Ascending aorta (tissue), 2 donors: ENCODE results near the gene DOK4. TPM values are rescaled to one million over a fixed set of nuclear protein-coding genes. Genes with fewer than 3 reads are reported as not detected.

Source experiments
- DNase-seq, 2 donors: peaks; one replicate each; pipeline ENCODE4 v3.0.0-alpha.2; 2019; ENCODE audit warnings: low spot score in 2 of 2
- H3K27ac ChIP-seq, 2 donors: fragments of 200-600 bp; sonication (generic); one replicate each; pipeline ENCODE4 v1.5.1; 2016 to 2017; ENCODE audit warnings: mild to moderate bottlenecking in 1 of 2
- H3K27me3 ChIP-seq: fragments of 200-600 bp; sonication (generic); one replicate; pipeline ENCODE4 v1.5.1; 2017
- H3K36me3 ChIP-seq, 2 donors: fragments of 200-600 bp; sonication (generic); one replicate each; pipeline ENCODE4 v1.5.1; 2016
- H3K4me1 ChIP-seq, 2 donors: fragments of 200-600 bp; sonication (generic); one replicate each; pipeline ENCODE4 v1.5.1; 2016 to 2017; ENCODE audit warnings: mild to moderate bottlenecking in 1 of 2
- H3K4me3 ChIP-seq, 2 donors: fragments of 200-600 bp; sonication (generic); one replicate each; pipeline ENCODE4 v1.5.1; 2016 to 2017; ENCODE audit warnings: mild to moderate bottlenecking in 1 of 2
- H3K9me3 ChIP-seq, 2 donors: fragments of 200-600 bp; sonication (generic); one replicate each; pipeline ENCODE4 v1.5.1; 2016
- CTCF ChIP-seq, 3 experiments: fragments of 200-600 bp in 2 of 3; fragments of 450-650 bp in 1 of 3; sonication (generic) in 2 of 3; IDR thresholded peaks; one replicate each; pipeline ENCODE4 v1.5.1; 2016 to 2019; ENCODE audit warnings: antibody characterized with exemption in 3 of 3, mild to moderate bottlenecking in 1 of 3, moderate library complexity in 1 of 3
- intact Hi-C: fragments of 100-400 bp; cut with DNase I; formaldehyde crosslinking; loops from one replicate; pipeline ENCODE4 v1.15.1; 2023
- total RNA-seq: library from RNA; depleted of rRNA; stranded (reverse); fragments of >200 nt; gene quantifications from one replicate; pipeline ENCODE4 v1.1.0, GENCODE V29; 2016

DOK4 gene
- total RNA-seq, 1 donor from 2014 or later: 40.2 TPM

DNA sequence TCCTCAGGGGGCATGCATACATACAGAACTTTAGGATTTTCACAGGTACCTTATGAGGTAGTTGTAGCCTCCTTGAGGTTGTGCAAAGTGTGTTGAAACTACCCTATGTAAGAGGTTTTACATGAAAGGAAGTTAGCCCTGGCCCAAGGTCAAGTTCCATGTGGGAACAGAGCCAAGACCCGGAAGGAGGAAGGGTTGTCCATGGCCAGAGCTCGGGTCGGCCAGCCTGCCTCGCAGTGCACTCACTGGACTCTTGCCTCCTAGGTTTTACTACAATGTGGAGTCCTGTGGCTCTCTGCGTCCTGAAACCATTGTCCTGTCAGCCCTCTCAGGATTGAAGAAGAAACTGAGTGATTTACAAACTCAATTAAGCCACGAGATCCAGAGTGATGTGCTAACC, 15.6 kb downstream of the DOK4 start:
- TF ChIP-seq CTCF (IDR thresholded peaks at IDR 0.05): no peak
- intact Hi-C loops: loop anchor here (10.0 kb wide), 1 partner anchor 344 kb away; no protein-coding TSS in a partner anchor
- Histone ChIP-seq H3K4me1 (no peaks in the 10 kb centered on the region), H3K27me3 (no peaks in the 10 kb centered on the region), H3K4me3 (no peak overlapping the region), H3K36me3 (peaks cover 78 to 89% of the 10 kb centered on the region in 2 donors), H3K27ac (peak overlapping the region in 1 of 2 donors; percentile 2), H3K9me3 (no peaks in the 10 kb centered on the region)
- DNase-seq: peak in 1 of 2 donors; percentile 75

GRCh38 chr16:57469917-57470470, 16.3 kb downstream of the DOK4 start:
- Histone ChIP-seq H3K36me3 (peaks cover 77 to 93% of the 10 kb centered on the region in 2 donors), H3K4me1 (peaks cover 0 to 1% of the 10 kb centered on the region in 2 donors)
- intact Hi-C loops: loop anchor here (10.0 kb wide), 1 partner anchor 345 kb away; no protein-coding TSS in a partner anchor

GRCh38 chr16:57469046-57469445, 17.2 kb downstream of the DOK4 start:
- Histone ChIP-seq H3K4me3 (no peak overlapping the region), H3K27me3 (no peaks in the 10 kb centered on the region), H3K9me3 (no peaks in the 10 kb centered on the region), H3K27ac (no peak overlapping the region), H3K4me1 (peaks cover 0 to 7% of the 10 kb centered on the region in 2 donors), H3K36me3 (peaks cover 68 to 93% of the 10 kb centered on the region in 2 donors)
- DNase-seq: peak in 1 of 2 donors; percentile 46
- intact Hi-C loops: no loop called here
- TF ChIP-seq CTCF (IDR thresholded peaks at IDR 0.05): no peak

More at GRCh38 chr16:57469917-57470470, 16.3 kb downstream of the DOK4 start:
- no peaks in the 10 kb centered on the region for H3K9me3 ChIP-seq
- peak in 1 of 2 donors; percentile 47 for DNase-seq
- no peak overlapping the region for H3K27ac ChIP-seq
- no peak overlapping the region for H3K4me3 ChIP-seq
- no peaks in the 10 kb centered on the region for H3K27me3 ChIP-seq
- TF ChIP-seq CTCF (IDR thresholded peaks at IDR 0.05): no peak

GRCh38 chr16:57468346-57468745, 17.9 kb downstream of the DOK4 start:
- Histone ChIP-seq H3K27ac (no peak overlapping the region), H3K4me3 (no peak overlapping the region), H3K4me1 (peaks cover 5 to 14% of the 10 kb centered on the region in 2 donors), H3K9me3 (no peaks in the 10 kb centered on the region), H3K27me3 (no peaks in the 10 kb centered on the region), H3K36me3 (peaks cover 63 to 89% of the 10 kb centered on the region in 2 donors)
- TF ChIP-seq CTCF (IDR thresholded peaks at IDR 0.05): no peak
- DNase-seq: no peak
- intact Hi-C loops: no loop called here

DNA sequence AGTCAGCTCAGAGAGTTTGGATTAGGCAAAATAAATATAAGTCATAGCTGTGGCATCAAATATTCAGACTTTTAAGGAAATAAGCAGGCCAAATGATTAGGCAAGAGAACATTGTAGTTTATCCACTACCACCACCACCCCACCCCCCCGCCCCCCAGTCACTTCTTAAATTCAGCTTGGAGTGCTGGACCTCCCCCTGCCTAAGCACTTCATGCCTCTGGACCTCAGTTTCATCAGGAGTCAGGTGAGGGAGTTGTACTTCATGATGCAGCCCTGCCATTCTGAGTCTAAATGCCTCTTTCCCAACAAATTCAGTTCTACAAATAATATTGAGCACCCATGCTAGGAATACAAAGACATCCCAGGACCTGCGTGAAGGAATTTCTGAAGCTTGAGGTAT, 21.8 kb downstream of the DOK4 start:
- no peak for DNase-seq
- peaks cover 32 to 72% of the 10 kb centered on the region in 2 donors for H3K36me3 ChIP-seq
- intact Hi-C loops: no loop called here
- H3K27me3 ChIP-seq: no peaks in the 10 kb centered on the region
- no peak overlapping the region for H3K27ac ChIP-seq
- H3K4me3 ChIP-seq: no peak overlapping the region
- H3K4me1 ChIP-seq: peaks cover 5 to 18% of the 10 kb centered on the region in 2 donors
- H3K9me3 ChIP-seq: no peaks in the 10 kb centered on the region
- no peak for TF ChIP-seq CTCF (IDR thresholded peaks at IDR 0.05)
